HG02840 (cell line): ENCODE results near the gene SLC28A3.

Source experiments
- ATAC-seq: cut with Tn5 transposase; IDR thresholded peaks from one replicate; pipeline ENCODE4 v1.9.1; 2021; ENCODE audit warnings: mild to moderate bottlenecking, moderate library complexity, moderate number of reproducible peaks; ENCODE audit not compliant: unreplicated experiment, low FRiP score

SLC28A3 gene

GRCh38 chr9:84349671-84350070, 9.1 kb upstream of the SLC28A3 start:
- ATAC-seq: no peak

GRCh38 chr9:84343111-84343521, 2.6 kb upstream of the SLC28A3 start:
- no peak for ATAC-seq

- ATAC-seq: no peak
These were observed 596 bp downstream of the SLC28A3 start for GRCh38 chr9:84339962-84340361.

- ATAC-seq: no peak
These were observed 1.1 kb downstream of the SLC28A3 start for GRCh38 chr9:84339503-84339902.

- ATAC-seq: no peak
These were observed 1.8 kb downstream of the SLC28A3 start for GRCh38 chr9:84338792-84339191.

- ATAC-seq: no peak
These were observed 3.3 kb downstream of the SLC28A3 start for GRCh38 chr9:84337252-84337651.

GRCh38 chr9:84331119-84331809, 9.3 kb downstream of the SLC28A3 start:
- ATAC-seq: no peak

GRCh38 chr9:84330246-84330645, 10.3 kb downstream of the SLC28A3 start:
- no peak for ATAC-seq

- no peak for ATAC-seq
These were observed 13.4 kb downstream of the SLC28A3 start for GRCh38 chr9:84327184-84327583.

GRCh38 chr9:84325347-84325973, 15.1 kb downstream of the SLC28A3 start:
- no peak for ATAC-seq

- no peak for ATAC-seq
These were observed 15.7 kb downstream of the SLC28A3 start for GRCh38 chr9:84324811-84325210.

- no peak for ATAC-seq
These were observed 16.7 kb downstream of the SLC28A3 start for GRCh38 chr9:84323858-84324257.

- no peak for ATAC-seq
These were observed 17.7 kb downstream of the SLC28A3 start for GRCh38 chr9:84322828-84323227.

GRCh38 chr9:84320231-84320630, 20.3 kb downstream of the SLC28A3 start:
- no peak for ATAC-seq

GRCh38 chr9:84319632-84320031, 20.9 kb downstream of the SLC28A3 start:
- no peak for ATAC-seq

GRCh38 chr9:84318981-84319380, 21.6 kb downstream of the SLC28A3 start:
- no peak for ATAC-seq

- ATAC-seq: no peak
These were observed 23.0 kb downstream of the SLC28A3 start for GRCh38 chr9:84317563-84317962.

GRCh38 chr9:84315278-84315877, 25.2 kb downstream of the SLC28A3 start:
- no peak for ATAC-seq

GRCh38 chr9:84314306-84314705, 26.3 kb downstream of the SLC28A3 start:
- ATAC-seq: no peak

GRCh38 chr9:84310883-84311282, 29.7 kb downstream of the SLC28A3 start:
- ATAC-seq: no peak

GRCh38 chr9:84305497-84306131, 34.9 kb downstream of the SLC28A3 start:
- ATAC-seq: no peak
